ENCODE data around the gene PTPN11.
"Not testable (repeated sequence)": the region's sequence is repeated elsewhere in the genome, so short reads cannot be mapped to it uniquely, and the experiment has no call there.

Gene PTPN11

DNA sequence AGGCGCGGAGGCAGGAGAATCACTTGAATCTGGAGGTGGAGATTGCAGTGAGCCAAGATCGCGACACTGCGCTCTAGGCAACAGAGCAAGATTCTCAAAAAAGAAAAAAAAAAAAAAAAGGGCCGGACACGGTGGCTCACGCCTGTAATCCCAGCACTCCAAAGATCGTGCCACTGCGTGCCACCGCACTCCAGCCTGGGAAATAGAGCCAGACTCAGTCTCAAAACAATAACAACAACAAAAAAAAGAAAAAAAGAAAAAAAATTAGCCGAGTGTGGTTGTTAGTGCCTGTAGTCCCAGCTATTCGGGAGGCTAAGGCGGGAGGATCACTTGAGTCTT is 8.9 kb upstream of the PTPN11 start:
- DNase-seq = no peak

DNA sequence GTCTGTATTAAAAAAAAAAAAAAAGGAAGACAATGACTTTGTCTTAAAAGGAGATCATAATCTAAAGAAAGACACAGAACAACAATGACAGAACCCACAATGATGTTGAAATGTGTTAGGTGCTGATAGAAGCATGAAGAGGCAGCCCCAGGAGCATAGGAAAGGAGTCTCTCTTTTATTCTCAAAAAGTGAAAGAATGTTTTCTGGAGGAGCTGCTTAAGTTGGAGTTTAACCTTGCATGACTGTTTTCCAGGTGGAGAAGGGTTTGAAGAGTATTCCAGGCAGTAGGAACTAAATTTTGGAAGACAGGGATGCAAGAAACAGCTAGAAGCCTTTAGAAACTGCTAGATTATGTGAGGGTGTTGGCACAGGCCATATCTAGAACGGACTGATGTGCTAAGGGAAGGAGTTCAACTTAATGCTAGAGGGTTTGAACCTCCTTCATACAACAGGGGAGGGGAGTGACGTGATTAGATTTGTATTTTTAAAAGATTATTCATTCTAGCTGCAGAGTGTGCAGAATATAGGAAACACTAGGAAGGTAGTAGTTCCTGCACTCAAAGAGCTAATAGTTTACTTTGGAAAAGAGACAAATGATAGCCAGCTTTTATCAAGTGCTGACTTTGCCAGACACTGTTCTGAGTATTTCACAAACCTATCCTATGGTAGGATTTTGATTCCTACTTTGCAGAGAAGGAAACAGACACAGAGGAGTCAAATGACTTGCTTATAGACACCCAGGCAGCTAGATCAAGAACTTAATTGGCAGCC is 4.7 kb upstream of the PTPN11 start:
- no peak for DNase-seq

DNA sequence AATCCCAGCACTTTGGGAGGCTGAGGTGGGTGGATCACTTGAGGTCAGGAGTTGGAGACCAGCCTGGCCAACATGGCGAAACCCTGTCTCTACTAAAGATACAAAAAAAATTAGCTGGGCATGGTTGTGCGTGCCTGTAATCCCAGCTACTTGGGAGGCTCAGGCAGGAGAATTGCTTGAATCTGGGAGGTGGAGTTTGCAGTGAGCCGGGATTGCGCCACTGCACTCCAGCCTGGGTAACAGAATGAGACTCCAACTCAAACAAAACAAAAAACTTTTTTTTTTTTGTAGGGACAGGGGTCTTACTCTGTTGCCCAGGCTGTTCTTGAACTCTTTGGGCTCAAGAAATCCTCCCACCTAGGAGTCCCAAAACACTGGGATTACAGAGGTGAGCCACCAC is 3.3 kb upstream of the PTPN11 start:
- DNase-seq = not testable (repeated sequence)

DNA sequence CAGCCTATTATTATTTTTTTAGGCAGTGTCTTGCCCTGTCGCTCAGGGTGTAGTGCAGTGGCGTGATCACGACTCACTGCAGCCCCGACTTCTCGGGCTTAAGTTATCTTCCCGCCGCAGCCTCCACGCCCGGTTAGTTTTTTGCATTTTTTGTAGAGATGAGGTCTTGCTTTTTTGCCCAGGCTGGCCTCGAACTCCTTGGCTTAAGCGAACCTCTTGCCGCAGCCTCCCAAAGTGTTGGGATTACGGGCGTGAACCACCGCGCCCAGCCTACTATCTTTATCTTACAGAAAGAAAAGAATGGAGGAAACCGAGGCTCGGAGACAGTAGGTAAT is 507 bp upstream of the PTPN11 start:
- DNase-seq = no peak

DNA sequence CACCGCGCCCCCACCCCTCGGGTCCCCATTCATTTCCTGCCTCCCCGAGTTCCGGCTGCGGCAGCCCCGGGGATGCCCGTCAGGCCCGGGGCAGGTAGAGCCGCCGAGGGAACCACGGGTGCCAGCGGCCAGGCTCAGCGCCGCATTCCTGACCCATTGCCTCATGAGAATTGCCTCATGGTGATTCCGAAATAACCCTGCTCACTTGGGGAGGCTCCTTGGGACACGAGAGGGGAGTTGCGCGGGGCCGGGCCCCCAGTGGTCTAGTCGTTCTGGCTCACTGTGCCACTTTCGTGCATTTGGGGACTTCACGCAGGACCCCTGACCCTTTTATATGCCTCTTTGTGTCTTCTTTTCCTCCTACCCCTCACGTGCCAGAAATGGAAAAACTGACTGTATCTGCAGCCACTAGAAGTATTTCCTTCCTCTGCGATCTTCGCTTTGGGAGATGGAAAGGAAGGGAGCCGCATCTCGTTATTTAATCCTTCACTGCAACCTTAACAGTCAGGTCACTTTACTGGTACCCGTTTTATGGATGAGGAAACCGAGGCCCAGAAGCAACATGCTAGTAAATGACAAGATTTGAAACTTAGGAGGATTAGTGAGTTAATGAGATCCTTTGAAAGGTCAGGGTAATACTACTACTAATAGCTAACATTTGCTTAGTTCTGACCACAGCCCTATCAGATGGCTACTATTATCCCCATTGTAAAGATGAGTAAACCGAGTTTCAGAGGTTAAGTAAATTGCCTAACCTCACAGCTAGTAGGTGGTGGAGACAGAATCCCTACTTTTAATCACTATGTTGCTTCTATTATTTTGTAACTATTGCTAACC is 768 bp downstream of the PTPN11 start:
- no peak for DNase-seq

DNA sequence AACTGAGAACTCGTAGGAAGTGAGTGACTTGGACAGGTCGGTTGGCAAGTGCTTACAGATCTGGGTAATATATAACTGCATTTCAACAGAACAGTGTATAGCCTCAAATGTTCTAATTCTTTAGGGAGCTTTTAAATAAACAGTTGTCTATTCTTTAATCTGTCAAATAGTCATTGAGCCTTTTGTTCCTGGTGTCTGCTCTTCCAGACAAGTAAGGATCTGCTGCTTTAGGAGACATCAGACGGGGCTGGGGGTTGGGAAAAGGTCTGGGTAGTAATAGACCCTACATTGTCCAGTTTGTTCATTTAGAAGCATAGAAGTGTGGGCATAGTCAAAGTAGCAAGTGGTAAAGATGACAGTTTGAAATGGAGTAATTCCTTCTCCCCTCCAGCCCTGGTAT is 2.0 kb downstream of the PTPN11 start:
- DNase-seq = no peak

DNA sequence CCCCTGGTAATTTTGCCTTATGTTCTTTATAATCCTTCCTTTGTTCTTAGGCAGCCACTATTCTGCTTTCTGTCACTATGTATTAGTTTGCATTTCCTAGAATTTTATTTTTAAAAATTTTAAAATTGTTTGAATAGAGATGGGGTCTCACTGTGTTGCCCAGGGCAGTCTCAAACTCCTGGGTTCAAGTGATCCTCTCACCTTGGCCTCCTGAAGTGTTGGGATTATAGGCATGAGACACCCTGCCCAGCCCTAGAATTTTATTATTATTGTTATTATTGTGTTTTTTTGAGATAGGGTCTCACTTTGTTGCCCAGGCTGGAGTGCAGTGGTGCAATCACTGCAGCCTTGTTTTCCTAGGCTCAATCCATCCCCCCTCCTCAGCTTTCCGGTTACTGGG is 2.6 kb downstream of the PTPN11 start:
- no peak for DNase-seq

DNA sequence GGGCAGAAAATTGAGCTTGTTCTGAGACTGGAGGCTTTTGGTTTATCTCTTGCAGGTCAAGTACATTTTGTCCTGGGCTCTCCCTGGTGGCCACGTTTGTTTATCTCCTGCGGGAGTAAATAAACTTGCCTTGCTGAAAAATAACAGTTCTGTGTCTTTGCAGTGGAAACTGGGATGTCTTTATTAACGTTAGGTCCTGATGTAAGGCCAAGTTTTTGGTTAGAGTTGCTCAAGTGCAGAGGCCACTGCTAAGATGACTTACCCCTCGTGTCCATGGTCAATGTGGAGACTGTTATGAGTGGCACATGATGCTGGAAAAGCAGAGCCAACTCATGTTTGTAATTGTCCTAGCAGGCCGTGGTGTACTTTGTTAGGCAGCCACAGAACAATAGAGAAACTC is 3.8 kb downstream of the PTPN11 start:
- no peak for DNase-seq

DNA sequence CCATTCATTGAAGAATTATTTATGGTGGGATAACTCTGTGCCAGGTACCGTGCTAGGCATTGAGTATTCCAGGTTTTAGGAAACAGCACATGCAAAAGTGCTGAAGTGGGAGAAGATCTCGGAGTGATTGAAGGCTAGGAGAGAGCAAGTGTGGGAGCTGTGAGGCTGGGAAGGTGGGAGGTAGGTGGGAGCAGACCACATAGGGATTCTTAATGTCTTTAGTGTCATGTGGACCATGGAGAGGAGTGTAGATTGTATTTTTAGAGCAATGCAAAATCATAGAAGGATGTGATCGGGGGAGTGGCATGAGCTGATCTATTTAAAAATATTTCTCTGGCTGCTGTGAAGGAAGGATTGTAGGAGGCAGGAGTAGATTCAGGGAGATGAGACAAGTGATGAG is 5.4 kb downstream of the PTPN11 start:
- DNase-seq = no peak

DNA sequence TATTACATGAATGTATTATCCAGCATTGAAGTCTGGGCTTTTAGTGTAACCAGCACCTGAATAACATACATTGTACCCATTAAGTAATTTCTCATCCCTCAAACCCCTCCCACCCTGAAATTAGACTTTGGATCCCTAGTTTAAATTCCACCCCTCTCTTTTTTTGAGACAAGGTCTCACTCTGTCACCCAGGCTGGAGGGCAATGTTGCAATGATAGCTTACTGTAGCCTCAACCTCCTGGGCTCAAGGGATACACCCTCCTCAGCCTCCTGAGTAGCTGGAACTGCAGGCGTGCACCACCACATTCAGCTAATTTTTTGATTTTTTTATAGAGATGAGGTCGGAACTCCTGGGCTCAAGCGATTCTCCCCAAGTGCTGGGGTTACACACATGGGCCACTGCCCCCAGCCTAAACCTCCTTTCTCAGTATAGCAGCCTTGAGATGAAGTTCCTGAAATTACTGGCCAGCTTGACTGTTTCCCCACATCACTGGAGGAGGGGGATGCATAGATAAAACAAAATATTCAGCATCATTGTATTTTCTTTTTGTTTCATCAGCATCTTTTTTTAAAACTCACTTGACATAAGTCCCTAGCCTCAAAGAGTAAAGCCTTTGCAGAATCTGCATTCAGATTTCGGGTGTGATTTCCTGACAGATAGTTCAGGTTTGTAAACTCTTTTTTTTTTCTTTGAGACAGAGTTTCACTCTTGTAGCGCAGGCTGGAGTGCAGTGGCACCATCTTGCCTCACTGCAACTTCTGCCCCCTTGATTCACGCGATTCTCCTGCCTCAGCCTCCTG is 7.0 kb downstream of the PTPN11 start:
- DNase-seq = no peak

DNA sequence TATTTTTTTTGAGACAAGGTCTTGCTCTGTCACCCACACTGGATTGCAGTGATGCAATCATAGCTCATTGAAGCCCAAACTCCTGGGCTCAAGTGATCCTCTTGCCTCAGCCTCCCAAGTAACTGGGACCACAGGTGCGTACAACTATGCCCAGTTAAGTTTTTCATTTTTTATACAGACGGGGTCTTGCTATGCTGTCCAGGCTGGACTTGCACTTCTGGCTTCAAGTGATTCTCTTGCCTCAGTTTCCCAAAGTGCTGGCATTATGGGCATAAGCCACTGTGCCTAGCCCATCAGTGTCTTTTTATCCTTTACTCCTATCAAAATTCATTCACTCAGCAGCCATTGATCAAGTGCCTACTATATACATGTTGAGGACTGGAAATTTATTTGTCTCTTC is 9.0 kb downstream of the PTPN11 start:
- no peak for DNase-seq

DNA sequence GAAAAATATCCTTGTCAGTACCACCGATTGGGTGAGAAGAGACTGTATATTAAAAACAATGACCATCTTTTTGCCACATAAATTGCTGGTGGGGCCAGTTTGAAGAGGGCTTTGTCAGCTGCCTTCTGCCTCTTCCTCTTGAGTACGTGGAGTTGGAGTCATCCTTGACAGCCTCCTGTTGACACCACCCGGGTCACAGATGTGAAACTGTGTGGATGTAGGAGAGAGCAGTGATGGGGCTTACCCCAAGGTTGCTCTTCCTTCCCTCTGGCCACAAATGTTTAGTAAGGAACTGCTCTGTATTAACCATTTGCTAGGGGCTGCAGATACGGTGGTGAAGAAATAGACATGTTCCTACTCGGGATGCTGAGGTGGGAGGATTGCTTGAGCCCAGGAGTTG is 12.2 kb downstream of the PTPN11 start:
- peak; percentile 33 to 49 for DNase-seq

DNA sequence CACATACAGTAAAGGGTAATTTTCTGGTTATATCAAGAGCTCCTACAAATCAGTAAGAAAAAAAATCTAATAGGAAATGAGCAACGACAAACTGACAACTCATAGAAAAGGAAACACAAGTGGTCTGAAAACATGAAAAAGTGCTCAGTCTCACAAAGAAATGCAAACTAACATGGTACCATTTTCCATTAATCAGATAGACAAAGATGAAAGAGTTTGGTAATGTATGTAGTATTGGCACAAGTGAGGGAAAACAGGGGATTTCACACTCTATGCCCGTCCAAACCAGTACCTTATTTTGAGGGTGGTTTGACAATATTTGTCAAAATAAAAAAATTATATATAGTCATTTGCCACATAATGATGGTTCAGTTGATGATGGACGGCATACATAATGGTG is 13.2 kb downstream of the PTPN11 start:
- DNase-seq = no peak

DNA sequence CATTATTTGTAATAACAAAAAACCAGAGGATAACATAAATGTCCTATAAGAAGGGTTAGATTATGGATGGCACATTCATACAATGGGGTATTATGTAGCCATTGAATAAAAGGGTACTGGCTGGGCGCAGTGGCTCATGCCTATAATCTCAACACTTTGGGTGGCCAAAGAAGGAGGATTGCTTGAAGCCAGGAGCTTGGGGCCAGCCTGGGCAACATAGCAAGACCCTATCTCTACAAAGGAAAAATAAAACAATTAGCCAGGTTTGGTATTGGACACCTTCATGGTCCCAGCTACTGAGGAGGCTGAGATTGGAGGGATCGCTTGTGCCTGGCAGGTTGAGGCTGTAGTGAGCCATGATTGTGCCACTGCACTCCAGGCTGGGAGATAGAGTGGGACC is 14.8 kb downstream of the PTPN11 start:
- no peak for DNase-seq

DNA sequence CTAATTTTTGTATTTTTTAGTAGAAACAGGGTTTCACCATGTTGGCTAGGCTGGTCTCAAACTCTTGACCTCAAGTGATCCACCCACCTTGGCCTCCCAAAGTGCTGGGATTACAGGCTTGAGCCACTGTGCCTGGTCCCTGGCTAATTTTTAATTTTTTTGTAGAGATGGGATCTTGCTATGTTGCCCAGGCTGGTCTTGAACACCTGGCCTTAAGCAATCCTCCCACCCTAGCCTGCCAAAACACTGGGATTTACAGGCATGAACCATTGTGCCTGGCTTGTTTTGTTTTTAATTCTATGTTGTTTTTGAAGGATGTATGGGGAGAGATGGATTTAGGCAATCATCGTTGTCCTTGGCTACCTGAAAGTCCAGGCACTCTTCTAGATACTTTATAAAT is 19.9 kb downstream of the PTPN11 start:
- DNase-seq = not testable (repeated sequence)

DNA sequence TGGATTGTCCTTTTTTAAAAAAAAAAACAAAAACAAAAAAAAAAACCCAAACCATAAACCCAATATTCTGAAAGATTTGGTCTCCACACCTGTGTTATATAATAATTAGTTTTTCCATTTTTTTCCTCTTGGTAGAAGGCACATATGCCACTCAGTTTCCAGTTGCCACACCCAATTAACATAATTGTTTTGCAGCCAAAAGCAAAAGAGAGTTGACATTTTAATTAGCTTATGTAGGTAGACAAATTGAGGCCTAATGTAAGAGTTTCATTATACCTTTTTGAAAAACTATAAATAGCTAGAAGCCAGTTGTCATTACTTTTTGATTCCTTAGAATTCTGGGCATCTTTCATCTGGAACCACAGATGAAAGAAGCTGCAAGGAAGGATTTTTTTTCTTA is 21.0 kb downstream of the PTPN11 start:
- DNase-seq = no peak

DNA sequence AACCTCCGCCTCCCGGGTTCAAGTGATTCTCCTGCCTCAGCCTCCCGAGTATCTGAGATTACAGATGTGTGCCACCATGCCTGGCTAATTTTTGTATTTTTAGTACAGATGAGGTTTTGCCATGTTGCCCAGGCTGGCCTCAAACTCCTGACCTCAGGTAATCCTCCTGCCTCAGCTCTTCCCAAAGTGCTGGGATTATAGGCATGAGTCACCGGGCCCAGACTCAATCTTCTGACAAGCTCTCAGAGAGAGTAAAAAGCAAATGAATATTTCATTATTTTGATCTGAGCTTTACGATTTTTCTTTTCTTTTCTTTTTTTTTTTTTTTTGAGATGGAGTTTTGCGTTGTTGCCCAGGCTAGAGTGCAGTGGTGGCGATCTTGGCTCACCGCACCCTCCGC is 21.9 kb downstream of the PTPN11 start:
- not testable (repeated sequence) for DNase-seq

DNA sequence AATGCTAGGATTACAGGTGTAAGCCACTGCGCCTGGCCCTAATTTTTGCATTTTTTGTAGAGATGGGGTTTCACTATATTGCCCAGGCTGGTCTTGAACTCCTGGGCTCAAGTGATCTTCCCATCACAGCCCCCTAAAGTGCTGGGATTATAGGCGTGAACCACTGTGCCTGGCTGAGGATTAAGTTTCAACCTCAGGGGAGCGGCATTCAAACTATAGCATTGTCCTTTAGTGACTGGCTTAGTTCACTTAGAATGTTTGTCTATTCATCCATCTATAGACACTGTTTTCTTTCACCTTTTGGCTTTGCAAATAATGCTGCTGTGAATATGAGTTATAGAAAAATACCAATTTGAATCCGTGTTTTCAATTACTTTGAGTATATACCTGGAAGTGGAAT is 25.2 kb downstream of the PTPN11 start:
- no peak for DNase-seq

DNA sequence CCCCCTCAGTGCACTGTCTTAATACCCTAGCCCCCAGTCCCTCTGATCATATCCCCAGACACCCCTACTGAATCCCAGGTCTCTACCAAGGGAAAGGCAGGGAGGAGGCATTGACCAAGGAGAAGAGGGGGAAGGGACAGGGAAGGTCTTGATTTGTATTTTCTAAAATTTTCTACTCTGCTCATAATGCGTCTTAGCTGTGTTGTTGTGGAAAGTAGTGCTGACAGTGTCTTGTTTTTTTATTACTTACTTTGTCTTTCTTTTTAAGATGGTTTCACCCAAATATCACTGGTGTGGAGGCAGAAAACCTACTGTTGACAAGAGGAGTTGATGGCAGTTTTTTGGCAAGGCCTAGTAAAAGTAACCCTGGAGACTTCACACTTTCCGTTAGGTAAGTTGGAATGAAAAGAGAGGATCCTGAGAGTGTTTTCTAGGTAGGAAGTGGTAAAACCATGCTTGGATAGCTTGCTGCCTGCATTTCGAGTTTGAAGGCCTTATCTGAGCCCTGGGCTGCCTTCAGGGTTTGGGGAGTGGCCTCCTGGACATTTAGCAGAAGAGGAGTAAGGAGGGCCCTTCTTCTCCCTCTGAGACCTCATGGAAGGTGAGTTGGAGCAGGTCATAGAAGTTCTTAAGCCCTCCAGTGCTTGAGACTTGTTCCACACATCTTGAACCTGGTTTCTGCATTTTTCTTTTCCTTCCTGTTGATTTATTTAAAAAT is 27.4 kb downstream of the PTPN11 start:
- no peak for DNase-seq

DNA sequence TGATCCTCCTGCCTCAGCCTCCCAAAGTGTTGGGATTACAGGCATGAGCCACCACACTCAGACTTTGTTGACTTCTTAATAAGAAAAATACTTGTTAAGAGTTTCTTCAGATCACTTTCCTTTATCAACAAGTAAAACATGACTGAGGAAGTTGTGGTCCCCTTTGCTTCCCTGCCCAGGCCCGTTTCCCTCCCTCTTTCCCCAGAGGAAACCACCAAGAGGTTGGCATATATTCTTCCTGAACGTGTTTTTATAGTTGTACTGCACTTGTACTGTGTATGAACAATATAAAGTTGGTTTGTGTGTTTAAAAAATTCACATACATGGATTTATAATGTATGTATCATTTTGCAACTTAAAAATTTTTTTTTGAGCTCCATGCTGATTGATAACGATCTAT is 28.4 kb downstream of the PTPN11 start:
- DNase-seq = no peak

DNA sequence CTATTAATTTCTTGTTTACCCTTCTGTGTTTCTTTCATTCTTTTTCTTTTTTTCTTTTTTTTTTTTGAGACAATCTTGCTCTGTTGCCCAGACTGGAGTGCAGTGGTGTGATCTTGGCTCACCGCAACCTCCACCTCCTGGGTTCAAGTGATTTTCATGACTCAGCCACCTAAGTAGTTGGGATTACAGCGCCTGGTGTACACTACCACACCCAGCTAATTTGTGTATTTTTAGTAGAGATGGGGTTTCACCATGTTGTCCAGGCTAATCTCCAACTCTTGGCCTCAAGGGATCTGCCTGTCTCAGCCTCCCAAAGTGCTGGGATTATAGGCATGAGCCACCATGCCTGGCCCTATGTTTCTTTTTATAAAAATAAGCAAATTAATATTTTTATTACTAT is 29.4 kb downstream of the PTPN11 start:
- DNase-seq = not testable (repeated sequence)

DNA sequence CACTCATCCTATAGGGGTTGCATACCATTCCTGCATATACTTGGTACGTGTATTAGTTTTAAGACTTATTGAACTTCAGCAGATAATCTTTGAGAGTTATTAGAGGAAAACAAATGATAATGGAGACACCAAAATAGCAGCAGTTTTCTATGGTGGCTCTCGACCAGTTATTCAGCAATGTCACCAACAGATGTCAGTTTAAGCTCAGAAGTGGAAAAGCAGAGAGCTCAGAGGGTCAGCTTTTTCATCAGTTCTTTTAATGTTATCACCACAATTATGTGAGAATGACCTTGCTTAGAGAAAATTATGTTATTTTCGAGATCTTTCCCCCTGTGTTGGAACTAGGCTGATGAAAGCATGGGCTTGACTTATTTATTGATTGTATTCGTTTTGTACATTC is 32.0 kb downstream of the PTPN11 start:
- DNase-seq = no peak

DNA sequence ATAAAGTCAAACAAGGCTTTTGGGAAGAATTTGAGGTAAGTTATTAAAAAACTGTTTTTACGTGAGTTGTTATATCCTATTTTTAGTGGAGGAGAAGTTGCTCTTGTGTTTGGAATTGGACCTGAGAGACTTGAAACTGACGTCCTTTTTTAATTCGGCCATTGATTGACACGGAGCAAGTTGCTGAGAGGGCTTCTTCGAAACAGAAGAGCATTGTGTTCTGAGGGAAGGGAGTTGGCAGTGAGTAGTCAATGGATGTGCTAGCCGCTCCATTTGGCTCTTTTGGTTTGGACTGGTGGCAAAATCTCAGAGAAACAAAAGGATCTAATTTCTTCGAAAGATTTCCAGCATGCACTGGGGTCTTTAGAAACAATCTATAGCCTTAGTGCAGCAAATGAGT is 37.3 kb downstream of the PTPN11 start:
- no peak for DNase-seq

Measured in activated CD4-positive, alpha-beta T cell treated with anti-CD3 and anti-CD28 coated beads, Interleukin-2, amount 50 U/mL, for 48 hours (primary cell).